NT2/D1 (cell line): Measurements from ENCODE around the gene ZCCHC8.
A peak's percentile ranks its signal among the peaks of the same experiment; 100 is the strongest.

Experiments
- DNase-seq: peaks from one replicate; pipeline ENCODE4 v3.0.0-alpha.2; 2011; ENCODE audit warnings: low read depth, low spot score
- H3K27me3 ChIP-seq: 2 replicates; pipeline ENCODE4 v1.6.0; 2011; ENCODE audit warnings: mild to moderate bottlenecking; ENCODE audit not compliant: insufficient read length, insufficient read depth
- H3K36me3 ChIP-seq: 2 replicates; pipeline ENCODE4 v1.6.1; 2011; ENCODE audit warnings: mild to moderate bottlenecking, low read length, mixed read lengths; ENCODE audit not compliant: insufficient read depth, insufficient read length
- H3K4me1 ChIP-seq: 2 replicates; pipeline ENCODE4 v1.5.1; 2011; ENCODE audit not compliant: insufficient read depth, insufficient read length
- H3K4me3 ChIP-seq: 2 replicates; pipeline ENCODE4 v1.5.1; 2011; ENCODE audit warnings: low read depth; ENCODE audit not compliant: insufficient read length
- H3K9ac ChIP-seq: 2 replicates; pipeline ENCODE4 v1.6.0; 2011; ENCODE audit warnings: low read depth; ENCODE audit not compliant: insufficient read length
- H3K9me3 ChIP-seq: 2 replicates; pipeline ENCODE4 v1.5.1; 2011; ENCODE audit warnings: mild to moderate bottlenecking, low read length; ENCODE audit not compliant: insufficient read depth
- SUZ12 ChIP-seq: IDR thresholded peaks from 2 replicates; pipeline ENCODE4 v1.6.1; 2011; ENCODE audit not compliant: insufficient read length, insufficient read depth; ENCODE audit errors: extremely low read depth
- YY1 ChIP-seq: IDR thresholded peaks from 2 replicates; pipeline ENCODE4 v1.6.1; 2011; ENCODE audit not compliant: insufficient read length, insufficient read depth
- ZNF274 ChIP-seq: IDR thresholded peaks from 2 replicates; pipeline ENCODE4 v1.6.1; 2011; ENCODE audit warnings: mild to moderate bottlenecking, low read depth, low read length

The ZCCHC8 gene

DNA sequence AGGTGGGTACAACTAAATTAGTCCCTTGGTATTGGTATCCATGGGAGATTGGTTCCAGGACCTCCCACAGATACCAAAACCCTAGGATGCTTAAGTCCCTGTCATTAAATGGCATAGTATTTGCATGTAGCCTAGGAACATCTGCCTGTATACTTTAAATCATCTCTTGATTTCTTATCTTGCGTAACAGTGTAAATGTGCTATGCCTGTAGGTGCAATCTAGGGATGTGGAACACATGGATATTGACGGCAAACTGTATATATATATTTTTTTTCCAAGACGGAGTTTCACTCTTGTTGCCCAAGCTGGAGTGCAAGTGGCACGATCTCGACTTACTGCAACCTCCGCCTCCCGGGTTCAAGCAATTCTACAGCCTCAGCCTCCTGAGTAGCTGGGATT is 27.9 kb upstream of the ZCCHC8 start:
- Histone ChIP-seq H3K36me3 (peaks cover 57% of the 10 kb centered on the region), H3K9ac (no peak overlapping the region)

GRCh38 chr12:122527478-122527944 is 26.8 kb upstream of the ZCCHC8 start:
- Histone ChIP-seq H3K36me3 (peaks cover 57% of the 10 kb centered on the region), H3K4me3 (peak overlapping the region; percentile 93), H3K9me3 (no peaks in the 10 kb centered on the region), H3K9ac (peak overlapping the region; percentile 96), H3K27me3 (no peaks in the 10 kb centered on the region), H3K4me1 (no peaks in the 10 kb centered on the region)
- TF ChIP-seq SUZ12 (no peak), ZNF274 (no peak), YY1 (no peak)
- no peak for DNase-seq

More for the DNA sequence above, 27.9 kb upstream of the ZCCHC8 start:
- TF ChIP-seq SUZ12 (no peak), YY1 (no peak), ZNF274 (no peak)
- H3K27me3 ChIP-seq: no peaks in the 10 kb centered on the region
- no peaks in the 10 kb centered on the region for H3K9me3 ChIP-seq
- H3K4me1 ChIP-seq: no peaks in the 10 kb centered on the region
- peak overlapping the region; percentile 93 for H3K4me3 ChIP-seq
- DNase-seq: no peak

DNA sequence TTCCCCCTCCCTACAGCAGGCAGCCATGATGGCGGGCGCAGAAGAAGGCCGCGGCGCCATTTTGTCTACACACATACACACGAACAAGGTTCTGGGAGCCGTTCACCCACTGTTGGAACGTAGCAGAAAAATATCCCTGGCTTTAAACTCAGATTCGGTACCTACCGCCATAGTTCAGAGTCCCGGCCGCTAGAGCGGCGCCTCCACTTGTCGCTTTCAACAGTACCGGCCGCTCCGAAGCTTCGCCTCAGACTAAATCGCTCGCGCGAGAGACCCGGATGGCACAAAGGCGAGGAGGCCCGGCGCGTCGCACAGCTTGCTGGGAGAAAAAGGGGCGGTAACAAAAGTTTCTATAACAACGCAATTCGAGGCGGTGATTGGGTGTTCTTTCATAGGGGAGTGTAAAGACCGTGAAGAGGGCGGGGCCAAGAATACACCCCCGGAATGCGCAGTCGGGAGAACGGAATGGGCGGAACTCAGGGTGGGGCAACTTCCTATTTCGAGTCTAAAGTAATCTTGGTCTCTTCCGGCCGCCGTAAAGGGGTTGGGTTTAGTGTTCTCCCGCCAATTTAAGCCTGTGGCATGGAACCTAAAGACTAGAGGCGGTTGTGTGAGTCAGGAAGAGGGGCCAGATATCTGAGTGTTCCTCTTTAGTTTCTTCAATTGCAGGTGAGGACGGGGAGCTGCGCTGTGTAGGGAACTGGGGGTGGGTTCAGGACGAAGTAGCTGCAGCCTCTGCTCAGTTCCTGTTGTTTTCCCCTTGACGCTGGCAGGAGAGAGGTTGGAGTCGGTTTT is 26.1 kb upstream of the ZCCHC8 start, which contains the start of the genes KNTC1 and RSRC2:
KNTC1 (plus strand) TSS at position 567 of the 795 bp plus-strand sequence. CDS start 2,815 bp downstream, outside the sequence.
RSRC2 (minus strand) TSS at position 254 of the 795 bp plus-strand sequence; CDS start at position 171, 83 bp downstream.
- peaks cover 59% of the 10 kb centered on the region for H3K36me3 ChIP-seq
- DNase-seq: peak; percentile 99
- peak within 1 kb of the TSS; percentile 93 for H3K4me3 ChIP-seq
- H3K9me3 ChIP-seq: no peaks in the 10 kb centered on the region
- H3K9ac ChIP-seq: peak within 1 kb of the TSS; percentile 98
- peaks cover under 1% of the 10 kb centered on the region for H3K4me1 ChIP-seq
- no peaks in the 10 kb centered on the region for H3K27me3 ChIP-seq
- TF ChIP-seq ZNF274 (no peak), SUZ12 (no peak), YY1 (peak; percentile 96)

DNA sequence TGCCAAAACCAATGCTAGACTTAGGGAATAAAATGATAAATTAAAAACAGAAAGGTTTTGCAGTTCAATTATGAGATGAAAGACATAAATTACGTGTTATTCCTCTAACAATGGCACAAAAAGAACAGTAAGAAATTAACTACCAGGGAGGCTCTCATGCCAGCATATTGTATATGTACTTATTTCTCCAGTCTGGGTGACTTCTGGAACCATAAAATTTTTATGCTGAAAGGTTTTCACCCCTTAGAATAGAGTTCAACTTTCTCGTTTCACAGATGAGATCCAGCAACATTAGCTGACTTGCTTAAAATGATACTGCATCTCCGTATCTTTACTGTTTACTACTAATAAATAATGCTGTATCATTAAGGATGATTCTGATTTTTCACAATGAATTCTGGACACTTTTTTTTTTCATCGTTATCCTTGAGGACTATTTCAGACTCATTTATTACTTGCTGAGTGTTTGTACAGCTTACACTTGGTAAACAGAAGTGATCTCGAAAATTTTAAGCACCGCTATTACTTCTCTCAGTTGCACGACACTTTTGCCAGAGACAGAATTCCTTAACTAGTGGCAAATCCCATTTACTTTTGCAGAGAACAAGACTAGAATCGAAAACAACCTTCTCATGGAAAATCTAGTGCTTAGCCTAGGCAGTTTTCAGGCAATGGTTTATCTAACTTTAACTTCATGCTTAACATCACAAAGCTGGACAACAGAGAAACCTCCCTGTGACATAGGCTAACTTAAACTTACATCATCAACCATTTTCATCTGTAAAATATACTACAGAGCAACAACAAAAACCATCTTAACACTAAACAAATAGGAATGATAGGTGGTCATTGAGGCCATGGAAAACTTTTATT is 23.4 kb upstream of the ZCCHC8 start:
- DNase-seq: no peak
- Histone ChIP-seq H3K9ac (peak overlapping the region; percentile 69), H3K4me3 (peak overlapping the region; percentile 56), H3K9me3 (no peaks in the 10 kb centered on the region), H3K4me1 (peaks cover 2% of the 10 kb centered on the region), H3K27me3 (no peaks in the 10 kb centered on the region), H3K36me3 (peaks cover 66% of the 10 kb centered on the region)
- TF ChIP-seq ZNF274: no peak
- TF ChIP-seq YY1: no peak
- TF ChIP-seq SUZ12: no peak

- Histone ChIP-seq H3K9ac (peak overlapping the region; percentile 32), H3K4me1 (peaks cover 2% of the 10 kb centered on the region), H3K4me3 (peak overlapping the region; percentile 5), H3K36me3 (peaks cover 65% of the 10 kb centered on the region), H3K9me3 (no peaks in the 10 kb centered on the region), H3K27me3 (no peaks in the 10 kb centered on the region)
- TF ChIP-seq ZNF274 (no peak), YY1 (no peak), SUZ12 (no peak)
- no peak for DNase-seq
These were observed 22.5 kb upstream of the ZCCHC8 start for GRCh38 chr12:122523280-122523679.

DNA sequence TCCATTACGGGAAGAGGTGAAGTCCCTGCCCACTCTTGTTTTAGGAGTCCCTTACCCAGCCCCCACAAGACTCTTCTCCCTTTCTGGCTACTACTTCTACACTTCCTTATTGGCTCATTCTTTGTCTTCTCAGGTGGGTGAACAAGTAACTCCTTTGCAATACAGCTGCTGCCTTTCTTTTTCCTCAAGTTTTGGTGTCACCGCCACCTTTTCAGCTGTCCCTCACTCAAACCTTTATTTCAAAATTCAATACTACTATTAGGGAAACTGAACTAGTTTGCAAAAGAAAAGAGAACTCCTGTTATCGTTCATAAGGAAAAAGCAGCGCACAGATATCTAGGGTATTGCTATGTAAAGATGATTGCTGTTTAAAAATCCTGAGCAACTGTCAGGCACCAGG is 19.9 kb upstream of the ZCCHC8 start:
- Histone ChIP-seq H3K27me3 (no peaks in the 10 kb centered on the region), H3K4me1 (peaks cover 2% of the 10 kb centered on the region), H3K9ac (no peak overlapping the region), H3K36me3 (peaks cover 89% of the 10 kb centered on the region), H3K4me3 (no peak overlapping the region), H3K9me3 (no peaks in the 10 kb centered on the region)
- no peak for DNase-seq
- TF ChIP-seq SUZ12: no peak
- TF ChIP-seq YY1: no peak
- no peak for TF ChIP-seq ZNF274

- no peak for TF ChIP-seq ZNF274
- no peak for TF ChIP-seq YY1
- TF ChIP-seq SUZ12: no peak
- Histone ChIP-seq H3K9ac (no peak overlapping the region), H3K36me3 (peaks cover 97% of the 10 kb centered on the region), H3K4me1 (peaks cover 2% of the 10 kb centered on the region), H3K4me3 (no peak overlapping the region), H3K27me3 (no peaks in the 10 kb centered on the region), H3K9me3 (no peaks in the 10 kb centered on the region)
- no peak for DNase-seq
These were observed 18.7 kb upstream of the ZCCHC8 start for GRCh38 chr12:122519418-122519817.
